Lower leg skin (tissue), 4 donors: ENCODE measurements around the gene DHPS. TPM values are rescaled to one million over a fixed set of nuclear protein-coding genes. Genes with fewer than 3 reads are reported as not detected.
"Not testable (repeated sequence)": the region's sequence is repeated elsewhere in the genome, so short reads cannot be mapped to it uniquely, and the experiment has no call there.

Experiments
- DNase-seq, 2 donors: peaks; one replicate each; pipeline ENCODE4 v3.0.0-alpha.2; 2019; ENCODE audit warnings: low spot score in 2 of 2
- H3K4me3 ChIP-seq: fragments of 200-600 bp; sonication (generic); 2 replicates; pipeline ENCODE4 v1.5.1; 2017; ENCODE audit warnings: mild to moderate bottlenecking, low read depth; ENCODE audit not compliant: poor library complexity, severe bottlenecking
- CTCF ChIP-seq, 3 donors: fragments of 450-650 bp; IDR thresholded peaks; one replicate each; pipeline ENCODE4 v1.5.1; 2016; ENCODE audit warnings: antibody characterized with exemption in 3 of 3, mild to moderate bottlenecking in 3 of 3, moderate library complexity in 2 of 3
- POLR2A ChIP-seq, 2 donors: fragments of 450-650 bp; IDR thresholded peaks; one replicate each; pipeline ENCODE4 v1.6.1; 2016 to 2017; ENCODE audit warnings: antibody characterized with exemption in 2 of 2, mild to moderate bottlenecking in 1 of 2, moderate library complexity in 1 of 2
- WGBS, 2 donors: methylation state at CpG; one replicate each; pipeline ENCODE4 v1.1.5; 2018; 5-methylcytosine and 5-hydroxymethylcytosine counted together
- intact Hi-C: fragments of 100-400 bp; cut with DNase I; formaldehyde crosslinking; loops from one replicate; pipeline ENCODE4 v1.15.0; 2023; ENCODE audit warnings: low total_unique reads
- total RNA-seq, 4 donors: library from RNA; depleted of rRNA; stranded (reverse); fragments of >200 nt; gene quantifications; one replicate each; pipeline ENCODE4 v1.1.0, GENCODE V29; 2016

DHPS gene
- total RNA-seq, result 100 to 1,000 TPM; 101 to 218 (median 159) TPM

- DNase-seq, result peak; percentile 96 to 97
- 0 to 1% methylated on average over 40 to 63 of the region's 68 CpGs for WGBS, 2 donors
- H3K4me3 ChIP-seq, result peak within 1 kb of the TSS; percentile 94
- no peak for TF ChIP-seq POLR2A (IDR thresholded peaks at IDR 0.05)
- TF ChIP-seq CTCF (IDR thresholded peaks at IDR 0.05), result no peak
- intact Hi-C loops, result no loop called here
Measured at GRCh38 chr19:12681074-12681987, at the start of gene DHPS. TSS of gene DHPS (minus strand) at chr19:12681880. CDS start at chr19:12681766, 114 bp downstream.

GRCh38 chr19:12731337-12731736 lies 49.7 kb upstream of the DHPS start:
- 90 to 91% methylated on average over 24 of the region's 24 CpGs for WGBS, 2 donors
- no peak overlapping the region for H3K4me3 ChIP-seq
- DNase-seq, result no peak
- intact Hi-C loops, result no loop called here
- TF ChIP-seq POLR2A (IDR thresholded peaks at IDR 0.05), result no peak
- no peak for TF ChIP-seq CTCF (IDR thresholded peaks at IDR 0.05)

GRCh38 chr19:12730064-12730463 lies 48.4 kb upstream of the DHPS start:
- WGBS, 2 donors, result 72 to 73% methylated on average over 3 of the region's 3 CpGs
- H3K4me3 ChIP-seq, result no peak overlapping the region
- DNase-seq, result no peak
- intact Hi-C loops, result no loop called here
- TF ChIP-seq CTCF (IDR thresholded peaks at IDR 0.05) (no peak), POLR2A (IDR thresholded peaks at IDR 0.05) (no peak)

- TF ChIP-seq POLR2A (IDR thresholded peaks at IDR 0.05), result no peak
- no peak for TF ChIP-seq CTCF (IDR thresholded peaks at IDR 0.05)
- DNase-seq, result no peak
- intact Hi-C loops, result no loop called here
- no peak overlapping the region for H3K4me3 ChIP-seq
- WGBS, 2 donors, result 86 to 92% methylated on average over 9 of the region's 9 CpGs
Measured at GRCh38 chr19:12727745-12728433, 46.2 kb upstream of the DHPS start.

- no peak for DNase-seq
- 80 to 94% methylated on average over 2 of the region's 2 CpGs for WGBS, 2 donors
- TF ChIP-seq POLR2A (IDR thresholded peaks at IDR 0.05) (no peak), CTCF (IDR thresholded peaks at IDR 0.05) (no peak)
- intact Hi-C loops, result no loop called here
- no peak overlapping the region for H3K4me3 ChIP-seq
Measured at GRCh38 chr19:12726988-12727316, 45.3 kb upstream of the DHPS start.

- intact Hi-C loops, DNase-seq, H3K4me3 ChIP-seq: not testable (repeated sequence)
- 90 to 93% methylated on average over 10 of the region's 10 CpGs for WGBS, 2 donors
Measured at GRCh38 chr19:12725612-12726011, 43.9 kb upstream of the DHPS start.
